HepG2 (cell line): ENCODE data around the gene CA6. TPM values are rescaled to one million over a fixed set of nuclear protein-coding genes. Genes with fewer than 3 reads are reported as not detected.

Experiments used
- ATAC-seq: fragments of 200-7000 bp; cut with Tn5 transposase; 3 replicates; pipeline ENCODE4 v1.9.1; 2020; ENCODE audit warnings: mild to moderate bottlenecking, moderate library complexity
- BruUV-seq: library from RNA; stranded (reverse); fragments of 400-500 nt; replicated peaks from 2 replicates; lab custom pipeline; 2021; lab: Mats Ljungman, UMichigan
- CTCF ChIA-PET: fragments of 300-600 bp; formaldehyde crosslinking; extraction: SDS; loops from one replicate; lab custom pipeline; 2021; ENCODE audit warnings: low total read pairs, inconsistent platforms, low intra/inter-chr PET ratio; lab: Yijun Ruan, JAX
- POLR2A ChIA-PET: fragments of 350-600 bp; sonication (Branson Sonifier 250); formaldehyde crosslinking; loops from one replicate; lab custom pipeline; 2020; ENCODE audit warnings: antibody characterized with exemption, inconsistent platforms; lab: Yijun Ruan, JAX
- DNase-seq: peaks from one replicate; pipeline ENCODE4 v3.0.0-alpha.2; 2015; ENCODE audit warnings: low spot score
- FAIRE-seq: peaks from 3 replicates; lab custom pipeline; 2011; peaks lifted over from hg19 to GRCh38; lab: Jason Lieb, UNC
- H2AFZ ChIP-seq: one replicate; pipeline ENCODE4 v1.6.1; 2011; ENCODE audit warnings: low read length, inconsistent platforms
- H3K27ac ChIP-seq: fragments of 300-600 bp; 3 replicates; pipeline ENCODE4 v1.8.0; 2011; ENCODE audit warnings: mixed run types, mild to moderate bottlenecking, mixed read lengths, low read length, inconsistent platforms; ENCODE audit not compliant: insufficient read depth; ENCODE audit errors: extremely low read length
- H3K27me3 ChIP-seq, 2 experiments: fragments of 200-600 bp in 1 of 2; 2 replicates in 1 of 2; 3 replicates in 1 of 2; pipeline versions ENCODE4 v1.6.0 to v1.8.0; 2011; ENCODE audit warnings: low read length in 2 of 2, mild to moderate bottlenecking in 2 of 2, moderate library complexity in 2 of 2, inconsistent platforms in 1 of 2; ENCODE audit not compliant: insufficient read depth in 2 of 2, control insufficient read depth in 1 of 2
- H3K36me3 ChIP-seq, 2 experiments: fragments of 200-600 bp in 1 of 2; replicated peaks in 1 of 2; 2 replicates in 1 of 2; 3 replicates in 1 of 2; pipeline versions ENCODE4 v1.5.1 to v1.8.0; 2011; ENCODE audit warnings: low read length in 2 of 2, inconsistent platforms in 1 of 2; ENCODE audit not compliant: insufficient read depth in 2 of 2, control insufficient read depth in 1 of 2
- H3K4me1 ChIP-seq: 2 replicates; pipeline ENCODE4 v1.5.1; 2012; ENCODE audit warnings: low read length, inconsistent platforms; ENCODE audit not compliant: insufficient read depth
- H3K4me2 ChIP-seq: 2 replicates; pipeline ENCODE4 v1.6.0; 2011; ENCODE audit warnings: low read depth, low read length, inconsistent platforms
- H3K4me3 ChIP-seq, 3 experiments: fragments of 200-600 bp in 1 of 3; sonication (generic), shearing (Covaris generic) in 1 of 3; replicated peaks in 1 of 3; 2 replicates each; pipeline ENCODE4 v1.5.1; 2011 to 2016; ENCODE audit warnings: low read length in 3 of 3, inconsistent platforms in 2 of 3, low read depth in 2 of 3, mild to moderate bottlenecking in 2 of 3, control low read depth in 1 of 3, mixed read lengths in 1 of 3; ENCODE audit not compliant: insufficient read depth in 1 of 3
- H3K79me2 ChIP-seq: one replicate; pipeline ENCODE4 v1.6.1; 2011; ENCODE audit warnings: low read length, inconsistent platforms; ENCODE audit not compliant: insufficient read depth
- H3K9ac ChIP-seq: 2 replicates; pipeline ENCODE4 v1.6.0; 2011; ENCODE audit warnings: mild to moderate bottlenecking, low read depth, low read length, inconsistent platforms; ENCODE audit not compliant: insufficient read depth
- H3K9me3 ChIP-seq: 2 replicates; pipeline ENCODE4 v1.5.1; 2012; ENCODE audit warnings: mild to moderate bottlenecking, low read length
- H4K20me1 ChIP-seq: 2 replicates; pipeline ENCODE4 v1.6.0; 2011; ENCODE audit warnings: inconsistent platforms, mild to moderate bottlenecking, low read length, moderate library complexity; ENCODE audit not compliant: insufficient read depth
- MBNL3 ChIP-seq: fragments of 250-450 bp; sonication (Bioruptor Pico); conservative IDR thresholded peaks from 2 replicates; pipeline ENCODE4 v1.8.0; 2022; ENCODE audit warnings: mild to moderate bottlenecking, inconsistent platforms
- NCOA5 ChIP-seq: sonication (generic); formaldehyde crosslinking; IDR thresholded peaks from 2 replicates; pipeline ENCODE4 v1.4.0; 2020; ENCODE audit warnings: missing genetic modification reagents
- NFIC ChIP-seq: IDR thresholded peaks from 2 replicates; pipeline ENCODE4 v1.6.1; 2012; ENCODE audit warnings: mild to moderate bottlenecking, low read length, inconsistent platforms
- NRL ChIP-seq: sonication (generic); formaldehyde crosslinking; IDR thresholded peaks from 2 replicates; pipeline ENCODE4 v1.5.0; 2020; ENCODE audit warnings: missing genetic modification reagents, mild to moderate bottlenecking, moderate library complexity, borderline replicate concordance
- POLR2AphosphoS2 ChIP-seq: IDR thresholded peaks from 2 replicates; pipeline ENCODE4 v1.6.1; 2011; ENCODE audit warnings: low read depth, low read length, improper control_type of control experiment
- RCOR2 ChIP-seq: IDR thresholded peaks from 2 replicates; pipeline ENCODE4 v1.6.1; 2016; ENCODE audit warnings: missing biosample characterization, missing genetic modification reagents
- RFXANK ChIP-seq: IDR thresholded peaks from 2 replicates; pipeline ENCODE4 v1.6.1; 2016
- ZNF18 ChIP-seq: sonication (generic); formaldehyde crosslinking; IDR thresholded peaks from 2 replicates; pipeline ENCODE4 v1.8.0; 2022; ENCODE audit warnings: mild to moderate bottlenecking, missing genetic modification reagents; ENCODE audit not compliant: insufficient replicate concordance
- ZNF775 ChIP-seq: sonication (generic); formaldehyde crosslinking; IDR thresholded peaks from 2 replicates; pipeline ENCODE4 v1.4.0; 2020; ENCODE audit warnings: missing genetic modification reagents, mild to moderate bottlenecking, moderate library complexity, borderline replicate concordance
- WGBS: methylation state at CpG from one replicate; pipeline ENCODE4 v1.1.6; 2017; ENCODE audit warnings: low lambda C conversion rate; 5-methylcytosine and 5-hydroxymethylcytosine counted together
- in situ Hi-C: cut with HindIII; loops from 2 replicates; pipeline ENCODE4 v1.10.0; 2017; ENCODE audit warnings: low pct_unique_long_range_greater_than_20kb; ENCODE audit not compliant: extremely low pct_ligation_motif_present
- intact Hi-C: fragments of 100-400 bp; cut with micrococcal nuclease; formaldehyde crosslinking; loops from one replicate; pipeline ENCODE4 v1.10.0; 2022; ENCODE audit not compliant: unreplicated experiment
- polyA plus RNA-seq, 8 experiments: library from polyadenylated mRNA; depleted of rRNA in 3 of 8; stranded (reverse) in 7 of 8; unstranded in 1 of 8; fragments of >200 nt; fragmentation: Illumina TruSeq in 4 of 8; extraction: Trizol in 4 of 8; gene quantifications; 2 replicates each; pipeline versions ENCODE4 v1.2.1 to v1.2.3, GENCODE V29; 2011 to 2016; ENCODE audit warnings: low read depth in 4 of 8, missing spikeins in 1 of 8, mixed read lengths in 1 of 8; ENCODE audit not compliant: insufficient read depth in 1 of 8
- total RNA-seq, 5 experiments: library from RNA; depleted of rRNA; stranded (reverse); fragments of >200 nt; fragmentation: Illumina TruSeq; extraction: Trizol; gene quantifications; 2 replicates each; pipeline ENCODE4 v1.2.3, GENCODE V29; 2016; ENCODE audit warnings: low read depth in 1 of 5

CA6 gene
- total and polyA plus RNA-seq, 2 of the 13 experiments (the other 11 are each of a cell fraction or from before 2014, with no cell fraction given), result not detected

- no peaks in the 10 kb centered on the region for H3K79me2 ChIP-seq
- H2AFZ ChIP-seq, result no peak overlapping the region
- no peaks in the 10 kb centered on the region for H3K9me3 ChIP-seq
- no peak for ATAC-seq
- no peaks in the 10 kb centered on the region for H4K20me1 ChIP-seq
- WGBS, result 53% methylated on average over 20 of the region's 20 CpGs
- no peak for FAIRE-seq
- no peak overlapping the region for H3K4me3 ChIP-seq
- in situ Hi-C loops, result no loop called here
- no peak overlapping the region for H3K4me2 ChIP-seq
- peaks cover 1 to 3% of the 10 kb centered on the region in 2 experiments; a peak in 2 of 5 replicates for H3K27me3 ChIP-seq
- peaks cover 11% of the 10 kb centered on the region; the same call in 1 of the 2 replicates for H3K4me1 ChIP-seq
- TF ChIP-seq NCOA5 (CRISPR knock-in tag), result no peak
- TF ChIP-seq NFIC, result no peak
- TF ChIP-seq ZNF18 (CRISPR knock-in tag), result no peak
- TF ChIP-seq RCOR2 (CRISPR knock-in tag), result no peak
- no peak for TF ChIP-seq RFXANK (CRISPR knock-in tag)
- no peak for TF ChIP-seq NRL (CRISPR knock-in tag)
- no peak for TF ChIP-seq ZNF775 (CRISPR knock-in tag)
- TF ChIP-seq POLR2AphosphoS2, result no peak
- TF ChIP-seq MBNL3, result no peak
- intact Hi-C loops, result no loop called here
- DNase-seq, result no peak
- no peaks in the 10 kb centered on the region for H3K36me3 ChIP-seq
- no peak overlapping the region for H3K27ac ChIP-seq
- ChIA-PET CTCF (no interaction called here), POLR2A (no interaction called here)
- no TSS peak for BruUV-seq
- no peak overlapping the region for H3K9ac ChIP-seq
Observed at GRCh38 chr1:8976896-8977450, 31.3 kb downstream of the CA6 start.
